Measurements from ENCODE around the gene ATRNL1.

The ATRNL1 gene

DNA sequence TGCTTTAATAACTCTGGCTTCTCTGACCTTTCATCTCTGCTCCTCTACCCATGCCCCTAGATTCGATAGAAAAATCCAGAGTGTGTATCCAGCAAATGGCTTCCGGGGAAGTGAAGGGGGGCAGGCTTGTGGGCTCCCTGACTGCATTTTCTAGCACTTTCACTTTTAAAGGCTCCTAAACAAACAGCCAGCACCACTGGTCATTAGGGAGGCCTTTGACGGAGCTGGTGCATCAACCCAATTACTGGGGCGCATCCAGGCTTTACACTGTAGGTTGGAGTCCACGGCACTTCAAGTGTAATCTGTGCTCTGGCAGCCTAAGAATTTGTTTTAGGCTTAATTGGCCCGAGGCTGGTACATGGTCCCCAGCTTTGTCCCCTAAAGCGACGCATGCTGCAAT lies 887.9 kb downstream of the ATRNL1 start:
- DNase-seq (ENCODE audit: low read depth in 3 of 3): no peak

- no peak for DNase-seq (ENCODE audit: low read depth in 3 of 3)
Measured at GRCh38 chr10:115982076-115982475, 888.9 kb downstream of the ATRNL1 start.

GRCh38 chr10:115982526-115982925 lies 889.4 kb downstream of the ATRNL1 start:
- no peak for DNase-seq (ENCODE audit: low read depth in 3 of 3)

GRCh38 chr10:115985786-115986185 lies 892.6 kb downstream of the ATRNL1 start:
- no peak for DNase-seq (ENCODE audit: low read depth in 3 of 3)

GRCh38 chr10:115988380-115988779 lies 895.2 kb downstream of the ATRNL1 start:
- DNase-seq (ENCODE audit: low read depth in 3 of 3): no peak

- DNase-seq (ENCODE audit: low read depth in 3 of 3): no peak
Measured at GRCh38 chr10:115989621-115990020, 896.5 kb downstream of the ATRNL1 start.

- DNase-seq (ENCODE audit: low read depth in 3 of 3): no peak
Measured at GRCh38 chr10:115992236-115992986, 899.2 kb downstream of the ATRNL1 start.

- no peak for DNase-seq (ENCODE audit: low read depth in 3 of 3)
Measured at GRCh38 chr10:115996031-115996430, 902.9 kb downstream of the ATRNL1 start.

GRCh38 chr10:115998301-115998700 lies 905.1 kb downstream of the ATRNL1 start:
- DNase-seq (ENCODE audit: low read depth in 3 of 3): no peak

Measured in stimulated activated CD4-positive, alpha-beta T cell treated with anti-CD3 and anti-CD28 coated beads, TNF-alpha, amount 100 ng/mL, for 4 hours (primary cell).